HepG2 (cell line): ENCODE results near the gene TMEM253. TPM values are rescaled to one million over a fixed set of nuclear protein-coding genes. Genes with fewer than 3 reads are reported as not detected.

Experiments
- BCL6 ChIP-seq: IDR thresholded peaks from 2 replicates; pipeline ENCODE4 v1.6.1; 2016; ENCODE audit warnings: missing genetic modification reagents, missing compliant biosample characterization
- CREBL2 ChIP-seq: sonication (generic); formaldehyde crosslinking; IDR thresholded peaks from 2 replicates; pipeline ENCODE4 v1.8.1; 2023; ENCODE audit warnings: missing genetic modification reagents, mild to moderate bottlenecking, borderline replicate concordance
- ETV5 ChIP-seq: IDR thresholded peaks from 2 replicates; pipeline ENCODE4 v1.6.1; 2018; ENCODE audit warnings: missing biosample characterization, missing genetic modification reagents, inconsistent platforms, borderline replicate concordance
- KLF15 ChIP-seq: sonication (generic); formaldehyde crosslinking; IDR thresholded peaks from 2 replicates; pipeline ENCODE4 v1.8.1; 2023; ENCODE audit warnings: borderline replicate concordance, mild to moderate bottlenecking, inconsistent platforms, missing genetic modification reagents, mixed read lengths
- NCOA1 ChIP-seq: sonication (generic); formaldehyde crosslinking; IDR thresholded peaks from 2 replicates; pipeline ENCODE4 v1.9.0; 2021; ENCODE audit warnings: missing genetic modification reagents
- NR1H2 ChIP-seq: sonication (generic); formaldehyde crosslinking; IDR thresholded peaks from 2 replicates; pipeline ENCODE4 v1.8.1; 2022; ENCODE audit warnings: low read depth, missing genetic modification reagents, borderline replicate concordance
- REL ChIP-seq: sonication (generic); formaldehyde crosslinking; conservative IDR thresholded peaks from 2 replicates; pipeline ENCODE4 v1.8.0; 2022; ENCODE audit warnings: mild to moderate bottlenecking, missing genetic modification reagents, moderate library complexity
- RELA ChIP-seq: sonication (generic); formaldehyde crosslinking; IDR thresholded peaks from 2 replicates; pipeline ENCODE4 v1.4.0; 2020; ENCODE audit warnings: missing genetic modification reagents
- SIN3B ChIP-seq: fragments of 150-350 bp; IDR thresholded peaks from 2 replicates; pipeline ENCODE4 v1.6.1; 2014; ENCODE audit warnings: low read length
- SUZ12 ChIP-seq: fragments of 150-350 bp; IDR thresholded peaks from 2 replicates; pipeline ENCODE4 v1.6.1; 2014; ENCODE audit warnings: low read depth, low read length
- TMF1 ChIP-seq: sonication (generic); formaldehyde crosslinking; IDR thresholded peaks from 2 replicates; pipeline ENCODE4 v1.8.1; 2022; ENCODE audit warnings: low read depth, missing genetic modification reagents
- ZFYVE20 ChIP-seq: sonication (generic); formaldehyde crosslinking; IDR thresholded peaks from 2 replicates; pipeline ENCODE4 v1.8.0; 2023; ENCODE audit warnings: low read depth, mild to moderate bottlenecking, moderate library complexity, missing genetic modification reagents, borderline replicate concordance
- ZNF124 ChIP-seq: sonication (generic); formaldehyde crosslinking; IDR thresholded peaks from 2 replicates; pipeline ENCODE4 v1.4.0; 2020; ENCODE audit warnings: missing genetic modification reagents
- ZNF235 ChIP-seq: sonication (generic); formaldehyde crosslinking; IDR thresholded peaks from 2 replicates; pipeline ENCODE4 v1.8.1; 2023; ENCODE audit warnings: mild to moderate bottlenecking, missing genetic modification reagents, borderline replicate concordance
- ZNF510 ChIP-seq: sonication (generic); formaldehyde crosslinking; IDR thresholded peaks from 2 replicates; pipeline ENCODE4 v1.4.0; 2020; ENCODE audit warnings: low read depth, mild to moderate bottlenecking, missing genetic modification reagents
- ZNF557 ChIP-seq: sonication (generic); formaldehyde crosslinking; IDR thresholded peaks from 2 replicates; pipeline ENCODE4 v1.4.0; 2020; ENCODE audit warnings: missing genetic modification reagents
- ZNF646 ChIP-seq: sonication (generic); formaldehyde crosslinking; IDR thresholded peaks from 2 replicates; pipeline ENCODE4 v1.9.0; 2021; ENCODE audit warnings: mild to moderate bottlenecking, missing genetic modification reagents
- ZNF704 ChIP-seq: sonication (generic); formaldehyde crosslinking; IDR thresholded peaks from 2 replicates; pipeline ENCODE4 v1.8.1; 2023; ENCODE audit warnings: mild to moderate bottlenecking, inconsistent platforms, moderate library complexity, missing genetic modification reagents, borderline replicate concordance
- ZNF766 ChIP-seq: sonication (generic); formaldehyde crosslinking; IDR thresholded peaks from 2 replicates; pipeline ENCODE4 v1.5.0; 2020; ENCODE audit warnings: missing genetic modification reagents, borderline replicate concordance
- ZNF816 ChIP-seq: sonication (generic); formaldehyde crosslinking; IDR thresholded peaks from 2 replicates; pipeline ENCODE4 v1.8.0; 2022; ENCODE audit warnings: missing genetic modification reagents, mild to moderate bottlenecking, borderline replicate concordance
- ZNF850 ChIP-seq: sonication (generic); formaldehyde crosslinking; conservative IDR thresholded peaks from 2 replicates; pipeline ENCODE4 v1.9.0; 2021; ENCODE audit warnings: mild to moderate bottlenecking, missing genetic modification reagents
- polyA plus RNA-seq, 8 experiments: library from polyadenylated mRNA; depleted of rRNA in 3 of 8; stranded (reverse) in 7 of 8; unstranded in 1 of 8; fragments of >200 nt; fragmentation: Illumina TruSeq in 4 of 8; extraction: Trizol in 4 of 8; gene quantifications; 2 replicates each; pipeline versions ENCODE4 v1.2.1 to v1.2.3, GENCODE V29; 2011 to 2016; ENCODE audit warnings: low read depth in 4 of 8, missing spikeins in 1 of 8, mixed read lengths in 1 of 8; ENCODE audit not compliant: insufficient read depth in 1 of 8
- total RNA-seq, 5 experiments: library from RNA; depleted of rRNA; stranded (reverse); fragments of >200 nt; fragmentation: Illumina TruSeq; extraction: Trizol; gene quantifications; 2 replicates each; pipeline ENCODE4 v1.2.3, GENCODE V29; 2016; ENCODE audit warnings: low read depth in 1 of 5
- TF ChIP-seq, protein P1 (sequence below), 2 experiments: fragments of 450-650 bp in 1 of 2; sonication (generic) in 1 of 2; formaldehyde crosslinking; IDR thresholded peaks; 2 replicates each; pipeline versions ENCODE4 v1.5.0 to v1.8.0; 2020 to 2022; ENCODE audit warnings: mild to moderate bottlenecking in 1 of 2, missing genetic modification reagents in 1 of 2

Gene TMEM253
- total and polyA plus RNA-seq, 2 of the 13 experiments (the other 11 are each of a cell fraction or from before 2014, with no cell fraction given): 0.29 to 0.45 TPM

DNA sequence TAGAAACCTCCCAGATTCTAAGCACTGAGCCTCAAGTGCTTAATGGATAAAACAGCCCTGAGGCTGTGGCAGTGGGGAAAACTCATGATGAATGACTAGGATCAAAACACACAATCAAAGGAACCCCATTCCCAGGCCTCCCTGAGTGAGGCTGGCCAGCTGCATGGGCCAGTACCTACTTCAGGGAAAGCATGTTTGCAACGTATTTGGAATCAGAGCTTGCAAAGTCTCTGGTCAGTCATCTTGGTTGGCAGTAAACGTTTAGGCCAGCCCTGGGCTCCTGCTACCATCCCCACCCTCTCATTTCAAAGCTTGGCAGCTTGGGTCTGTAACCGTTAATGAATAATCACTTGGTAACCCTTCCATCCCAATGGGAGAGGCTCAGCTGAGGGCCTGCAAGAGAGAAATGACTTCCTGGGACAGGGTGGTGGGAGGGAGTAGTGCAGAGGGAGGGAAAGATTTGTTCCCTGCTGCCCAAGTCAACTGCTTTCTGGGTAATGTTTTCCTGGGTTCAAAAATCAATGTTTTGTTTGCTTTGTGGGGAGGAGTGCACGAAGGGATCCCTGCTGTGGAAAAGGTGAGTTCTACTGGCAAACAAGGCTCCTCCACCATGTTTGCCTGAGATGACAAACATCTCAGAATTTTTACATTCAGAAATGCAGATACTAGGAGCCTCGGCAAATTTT is 45.3 kb upstream of the TMEM253 start (continued):
- TF ChIP-seq, protein P1, sequence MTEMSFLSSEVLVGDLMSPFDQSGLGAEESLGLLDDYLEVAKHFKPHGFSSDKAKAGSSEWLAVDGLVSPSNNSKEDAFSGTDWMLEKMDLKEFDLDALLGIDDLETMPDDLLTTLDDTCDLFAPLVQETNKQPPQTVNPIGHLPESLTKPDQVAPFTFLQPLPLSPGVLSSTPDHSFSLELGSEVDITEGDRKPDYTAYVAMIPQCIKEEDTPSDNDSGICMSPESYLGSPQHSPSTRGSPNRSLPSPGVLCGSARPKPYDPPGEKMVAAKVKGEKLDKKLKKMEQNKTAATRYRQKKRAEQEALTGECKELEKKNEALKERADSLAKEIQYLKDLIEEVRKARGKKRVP (CRISPR knock-in tag; IDR thresholded peaks at IDR 0.05): no peak; a peak in 1 of 4 replicates
- no peak for TF ChIP-seq ZNF235 (CRISPR knock-in tag)
- TF ChIP-seq ZNF510 (CRISPR knock-in tag): no peak
- TF ChIP-seq BCL6 (CRISPR knock-in tag): peak; percentile 79
- TF ChIP-seq NR1H2 (CRISPR knock-in tag): peak; percentile 33; the same call in 1 of the 2 replicates
- no peak for TF ChIP-seq TMF1 (CRISPR knock-in tag)
- peak; percentile 58; the same call in 1 of the 2 replicates for TF ChIP-seq RELA (CRISPR knock-in tag)
- peak; percentile 32; the same call in 1 of the 2 replicates for TF ChIP-seq NCOA1 (CRISPR knock-in tag)
- TF ChIP-seq CREBL2: no peak
- TF ChIP-seq ZNF557 (CRISPR knock-in tag): no peak
- no peak for TF ChIP-seq ZNF704 (CRISPR knock-in tag)
- TF ChIP-seq ZNF850: no peak
- no peak for TF ChIP-seq KLF15 (CRISPR knock-in tag)
- 0 out of 2 replicates have a peak, but pooled peaks have one; percentile 31 for TF ChIP-seq ZNF124 (CRISPR knock-in tag)
- TF ChIP-seq ETV5 (CRISPR knock-in tag): peak; percentile 92
- TF ChIP-seq ZNF816 (CRISPR knock-in tag): no peak
- TF ChIP-seq ZNF766: peak; percentile 75; the same call in 1 of the 2 replicates
- TF ChIP-seq ZNF646 (CRISPR knock-in tag): no peak
- no peak for TF ChIP-seq SIN3B
- no peak for TF ChIP-seq ZFYVE20 (CRISPR knock-in tag)
- no peak for TF ChIP-seq SUZ12
- TF ChIP-seq REL (CRISPR knock-in tag): no peak
